Ishikawa (cell line): ENCODE results near the gene PLPP2.

ENCODE experiments used
- CEBPB ChIP-seq: IDR thresholded peaks from 2 replicates; pipeline ENCODE4 v1.6.1; 2012
- CREB1 ChIP-seq: IDR thresholded peaks from 2 replicates; pipeline ENCODE4 v1.6.1; 2012; ENCODE audit warnings: low read depth
- EGR1 ChIP-seq: IDR thresholded peaks from 2 replicates; pipeline ENCODE4 v1.6.1; 2012
- EP300 ChIP-seq: IDR thresholded peaks from 2 replicates; pipeline ENCODE4 v1.6.1; 2012; ENCODE audit warnings: borderline replicate concordance
- FOXM1 ChIP-seq: IDR thresholded peaks from 2 replicates; pipeline ENCODE4 v1.6.1; 2012; ENCODE audit warnings: low read depth, borderline replicate concordance
- MAX ChIP-seq: IDR thresholded peaks from 2 replicates; pipeline ENCODE4 v1.6.1; 2012
- NFIC ChIP-seq: IDR thresholded peaks from 2 replicates; pipeline ENCODE4 v1.6.1; 2012
- RAD21 ChIP-seq: IDR thresholded peaks from 2 replicates; pipeline ENCODE4 v1.6.1; 2012; ENCODE audit warnings: low read depth
- REST ChIP-seq: IDR thresholded peaks from 2 replicates; pipeline ENCODE4 v1.6.1; 2012; ENCODE audit warnings: low read depth, mild to moderate bottlenecking
- TAF1 ChIP-seq: IDR thresholded peaks from 2 replicates; pipeline ENCODE4 v1.6.1; 2012; ENCODE audit warnings: low read depth, mild to moderate bottlenecking
- TEAD4 ChIP-seq: IDR thresholded peaks from 2 replicates; pipeline ENCODE4 v1.6.1; 2012
- USF1 ChIP-seq: IDR thresholded peaks from 2 replicates; pipeline ENCODE4 v1.6.1; 2012
- YY1 ChIP-seq: IDR thresholded peaks from 2 replicates; pipeline ENCODE4 v1.6.1; 2012; ENCODE audit warnings: low read depth
- ZBTB7A ChIP-seq: IDR thresholded peaks from 2 replicates; pipeline ENCODE4 v1.6.1; 2012; ENCODE audit warnings: low read depth

Gene PLPP2

DNA sequence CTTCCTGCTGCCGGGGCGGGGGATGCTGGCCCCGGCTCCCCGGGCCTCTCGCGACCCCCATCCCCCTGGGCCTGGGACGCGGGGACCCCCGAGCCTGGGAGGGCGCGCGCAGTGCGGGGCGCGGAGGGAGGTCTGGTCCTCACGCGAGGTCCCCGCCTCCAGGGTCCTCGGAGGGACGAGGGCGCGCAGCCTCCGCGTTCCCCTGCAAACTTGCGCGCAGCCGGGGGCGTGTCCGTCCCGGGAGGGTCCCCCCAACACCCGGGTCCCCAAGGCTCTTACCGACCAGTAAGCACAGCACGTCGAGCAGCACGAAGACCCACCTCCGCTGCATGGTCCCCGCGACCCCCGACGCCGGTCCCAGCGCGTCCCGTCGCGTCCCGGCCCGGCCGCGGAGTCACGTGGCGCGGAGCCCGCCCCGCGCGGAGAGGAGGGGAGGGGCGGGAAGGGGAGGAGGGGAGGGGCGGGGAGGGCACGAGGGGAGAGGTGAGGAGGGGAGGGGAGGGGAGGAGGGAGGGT lies at the start of gene PLPP2:
PLPP2 (minus strand) TSS at position 398 of the 516 bp plus-strand sequence; CDS start at position 331, 67 bp downstream.
- TF ChIP-seq CEBPB = no peak
- peak; percentile 95 for TF ChIP-seq USF1
- peak; percentile 76; the same call in 1 of the 2 replicates for TF ChIP-seq MAX
- peak; percentile 48; the same call in 1 of the 2 replicates for TF ChIP-seq ZBTB7A

DNA sequence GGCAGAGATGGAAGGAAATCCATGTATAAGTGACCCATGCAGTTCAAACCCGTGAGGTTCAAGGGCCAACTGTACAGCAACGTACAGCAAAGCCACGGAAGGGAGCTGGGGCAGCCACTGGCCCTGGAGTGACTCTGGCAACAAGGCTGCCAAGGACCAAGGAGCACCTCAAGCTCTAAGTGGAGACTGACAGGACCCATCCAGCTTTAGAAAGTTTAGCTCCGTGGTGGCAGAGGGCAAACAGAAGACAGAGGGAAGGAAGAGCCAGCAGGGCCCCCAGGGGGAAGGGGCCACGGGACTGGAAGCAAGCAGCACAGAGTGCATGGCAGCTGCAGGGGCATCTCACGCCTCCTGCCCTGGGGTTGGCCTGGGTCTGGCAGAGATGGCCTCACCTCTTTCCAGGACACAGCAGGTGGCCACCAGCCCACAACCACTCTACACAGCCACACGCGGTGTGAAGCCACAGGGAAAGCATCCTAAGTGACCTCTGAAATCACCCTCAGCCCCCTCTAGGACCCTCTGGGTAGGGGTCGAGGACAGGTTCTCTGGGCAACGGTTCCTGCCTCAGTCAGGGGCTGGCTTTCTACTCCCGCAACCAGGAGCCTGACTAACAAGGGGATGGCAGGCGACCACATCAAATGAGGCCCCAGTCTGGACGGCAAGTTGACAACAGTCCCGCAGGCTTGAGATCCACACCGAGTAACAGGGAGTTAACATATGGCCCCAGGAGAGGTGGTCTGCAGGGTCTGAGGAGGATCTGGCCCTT lies 49.6 kb upstream of the PLPP2 start:
- TF ChIP-seq TAF1 (no peak), CREB1 (no peak), NFIC (no peak), CEBPB (no peak), EGR1 (no peak), YY1 (no peak)

DNA sequence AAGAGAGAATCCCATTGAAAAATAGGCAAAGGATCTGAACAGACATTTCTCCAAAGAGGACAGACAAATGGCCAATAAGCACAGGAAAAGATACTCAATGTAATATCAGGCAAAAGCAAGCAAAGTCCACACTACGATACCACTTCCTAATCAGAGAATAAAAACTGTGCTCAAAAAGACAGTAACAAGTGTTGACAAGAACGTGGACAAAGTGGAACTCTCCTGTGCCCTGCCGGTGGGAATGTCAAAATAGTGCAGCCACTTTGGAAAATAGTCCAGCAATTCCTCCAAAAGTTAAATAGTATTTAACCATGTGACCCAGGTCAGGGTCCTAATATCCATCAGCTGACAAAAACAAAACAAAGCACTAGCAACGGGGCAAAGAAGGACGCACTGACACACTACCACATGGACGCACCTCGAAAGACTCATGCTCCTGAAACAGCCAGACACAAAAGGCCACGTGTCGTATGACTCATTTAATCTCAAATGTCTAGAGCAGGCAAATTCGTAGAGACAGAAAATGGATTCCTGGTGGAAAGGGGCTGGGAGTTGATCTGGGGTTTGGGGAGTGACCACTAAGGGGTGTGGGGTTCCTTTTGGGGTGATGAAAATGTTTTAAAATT lies 48.2 kb upstream of the PLPP2 start:
- TF ChIP-seq USF1 (no peak), CREB1 (no peak), EP300 (no peak), NFIC (no peak), YY1 (no peak), REST (no peak)

DNA sequence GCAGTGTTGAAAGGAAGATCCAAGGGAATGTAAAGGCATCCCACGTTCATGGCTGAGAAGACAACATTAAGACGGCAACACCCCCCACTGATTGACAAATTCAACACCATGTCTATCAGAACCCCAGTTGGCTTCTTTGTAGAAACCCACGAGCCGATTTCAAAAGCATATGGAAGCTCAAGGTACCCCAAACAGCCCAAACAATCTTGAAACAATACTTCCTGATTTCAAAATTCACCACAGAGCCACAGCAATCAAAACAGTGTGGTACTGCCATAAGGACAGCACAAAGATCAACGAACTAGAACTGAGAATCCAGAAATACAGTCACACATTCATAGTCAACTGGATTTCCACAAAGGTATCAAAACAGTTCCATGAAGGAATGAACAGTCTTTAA lies 47.2 kb upstream of the PLPP2 start:
- TF ChIP-seq RAD21 (no peak), NFIC (no peak), TEAD4 (no peak), FOXM1 (no peak), CREB1 (no peak), MAX (no peak), EGR1 (no peak), CEBPB (no peak), USF1 (no peak), EP300 (no peak), YY1 (no peak)

- no peak for TF ChIP-seq FOXM1
- TF ChIP-seq REST = no peak
- no peak for TF ChIP-seq CREB1
- TF ChIP-seq TAF1 = no peak
- no peak for TF ChIP-seq TEAD4
- no peak for TF ChIP-seq EGR1
- no peak for TF ChIP-seq NFIC
- TF ChIP-seq USF1 = no peak
- no peak for TF ChIP-seq CEBPB
- TF ChIP-seq MAX = no peak
Measured at GRCh38 chr19:336067-336614, 44.9 kb upstream of the PLPP2 start.
